Measurements from ENCODE around the gene PPP1R14B.
A peak's percentile ranks its signal among the peaks of the same experiment; 100 is the strongest.
"Not testable (repeated sequence)": the region's sequence is repeated elsewhere in the genome, so short reads cannot be mapped to it uniquely, and the experiment has no call there.

The PPP1R14B gene

DNA sequence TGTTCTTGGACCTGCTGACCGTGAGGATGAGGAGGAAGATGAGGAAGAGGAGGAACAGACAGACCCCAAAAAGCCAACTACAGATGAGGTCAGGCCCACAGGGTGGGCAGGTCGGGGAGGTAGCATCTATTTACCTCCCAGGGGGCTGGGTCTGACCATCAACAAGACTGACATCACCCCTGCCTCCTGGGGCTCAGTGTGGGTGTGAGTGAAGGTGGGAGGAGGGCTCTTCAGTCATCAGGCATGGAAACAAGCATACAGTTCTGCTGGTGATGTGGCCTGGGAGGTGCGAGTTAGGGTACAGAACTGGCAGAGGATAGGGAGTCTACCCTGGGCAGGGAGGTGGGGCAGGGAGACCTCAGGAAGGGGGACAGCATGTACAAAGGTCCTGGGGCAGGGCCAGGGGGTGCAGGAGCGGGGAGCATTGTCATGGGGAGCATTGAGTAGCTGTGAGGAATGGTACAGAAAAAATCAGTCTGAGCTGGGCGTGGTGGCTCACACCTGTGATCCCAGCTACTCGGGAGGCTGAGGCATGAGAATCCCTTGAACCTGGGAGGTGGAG, 13.5 kb upstream of the PPP1R14B start:
- DNase-seq: no peak

DNA sequence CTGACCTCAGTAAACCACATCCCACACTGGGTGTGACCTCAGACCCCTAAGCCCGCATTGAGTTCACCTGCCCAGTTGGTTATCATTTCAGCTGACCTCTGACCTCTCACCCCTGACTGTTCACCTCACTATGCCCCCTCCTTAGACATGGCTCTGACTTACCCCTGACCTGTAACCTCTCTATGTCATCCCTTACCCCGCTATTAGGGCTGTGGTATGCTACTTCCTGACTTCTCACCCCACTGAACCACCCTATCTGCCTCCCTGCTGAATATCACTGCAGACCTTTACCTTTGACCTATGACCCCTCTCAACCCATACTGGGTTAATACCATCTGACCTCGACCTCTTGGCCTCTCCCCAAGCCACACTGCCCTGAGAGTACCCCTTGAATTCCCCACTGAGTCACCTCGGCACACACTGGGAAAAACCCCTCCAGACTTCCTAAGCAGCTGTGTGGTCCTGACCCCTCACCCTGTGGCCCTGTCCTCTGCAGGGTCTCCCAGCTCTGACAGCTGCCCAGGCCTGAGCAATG, 12.9 kb upstream of the PPP1R14B start:
- DNase-seq: no peak

DNA sequence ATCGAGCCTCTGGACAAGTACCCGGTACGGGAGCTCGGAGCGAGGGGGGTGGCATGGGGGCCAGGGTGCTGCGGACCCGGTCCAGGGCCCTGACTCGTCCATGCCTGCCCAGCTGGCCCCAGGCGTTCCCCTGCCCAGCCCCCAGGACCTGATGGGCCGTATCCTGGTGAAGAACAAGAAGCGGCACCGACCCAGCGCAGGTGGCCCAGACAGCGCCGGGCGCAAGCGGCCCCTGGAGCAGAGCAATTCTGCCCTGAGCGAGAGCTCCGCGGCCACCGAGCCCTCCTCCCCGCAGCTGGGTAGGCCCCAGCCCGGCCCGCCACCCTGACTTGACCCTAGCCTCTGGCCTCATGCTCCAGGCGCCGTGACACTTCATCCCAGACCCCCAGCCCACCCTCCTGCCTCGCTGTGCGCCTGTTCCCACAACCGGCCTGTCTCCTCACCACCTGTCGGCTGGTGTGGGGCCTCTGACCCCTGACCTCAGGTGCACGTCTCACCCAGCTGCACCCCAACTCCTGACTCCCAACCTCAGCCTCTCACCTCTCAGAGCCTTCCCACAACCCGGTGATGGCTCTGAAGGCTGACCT, 12.3 kb upstream of the PPP1R14B start:
- no peak for DNase-seq

DNA sequence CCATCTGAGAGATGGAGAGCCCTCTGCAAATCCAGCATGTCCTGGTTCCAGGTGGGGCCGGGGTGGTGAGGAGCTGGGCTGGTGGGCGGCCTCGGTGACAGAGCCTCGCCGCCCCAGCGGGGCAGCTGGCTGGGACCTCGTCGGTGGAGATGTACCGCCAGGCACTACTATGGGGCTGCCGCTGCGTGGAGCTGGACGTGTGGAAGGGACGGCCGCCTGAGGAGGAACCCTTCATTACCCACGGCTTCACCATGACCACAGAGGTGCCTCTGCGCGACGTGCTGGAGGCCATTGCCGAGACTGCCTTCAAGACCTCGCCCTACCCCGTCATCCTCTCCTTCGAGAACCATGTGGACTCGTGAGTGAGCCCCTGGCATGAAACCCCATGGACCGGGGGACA, 11.6 kb upstream of the PPP1R14B start:
- DNase-seq: no peak

DNA sequence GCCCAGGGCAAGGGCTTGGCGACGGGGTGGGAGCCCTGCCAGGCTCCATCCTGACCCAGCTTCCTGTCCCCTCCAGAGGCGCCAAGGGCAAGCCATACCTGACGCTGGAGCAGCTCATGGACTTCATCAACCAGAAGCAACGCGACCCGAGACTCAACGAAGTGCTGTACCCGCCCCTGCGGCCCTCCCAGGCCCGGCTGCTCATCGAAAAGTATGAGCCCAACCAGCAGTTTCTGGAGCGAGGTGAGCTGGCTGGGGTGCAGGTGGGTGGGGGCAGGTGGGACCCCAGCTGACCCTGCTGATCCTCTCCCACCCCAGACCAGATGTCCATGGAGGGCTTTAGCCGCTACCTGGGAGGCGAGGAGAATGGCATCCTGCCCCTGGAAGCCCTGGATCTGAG, 9.6 kb upstream of the PPP1R14B start:
- DNase-seq: no peak

DNA sequence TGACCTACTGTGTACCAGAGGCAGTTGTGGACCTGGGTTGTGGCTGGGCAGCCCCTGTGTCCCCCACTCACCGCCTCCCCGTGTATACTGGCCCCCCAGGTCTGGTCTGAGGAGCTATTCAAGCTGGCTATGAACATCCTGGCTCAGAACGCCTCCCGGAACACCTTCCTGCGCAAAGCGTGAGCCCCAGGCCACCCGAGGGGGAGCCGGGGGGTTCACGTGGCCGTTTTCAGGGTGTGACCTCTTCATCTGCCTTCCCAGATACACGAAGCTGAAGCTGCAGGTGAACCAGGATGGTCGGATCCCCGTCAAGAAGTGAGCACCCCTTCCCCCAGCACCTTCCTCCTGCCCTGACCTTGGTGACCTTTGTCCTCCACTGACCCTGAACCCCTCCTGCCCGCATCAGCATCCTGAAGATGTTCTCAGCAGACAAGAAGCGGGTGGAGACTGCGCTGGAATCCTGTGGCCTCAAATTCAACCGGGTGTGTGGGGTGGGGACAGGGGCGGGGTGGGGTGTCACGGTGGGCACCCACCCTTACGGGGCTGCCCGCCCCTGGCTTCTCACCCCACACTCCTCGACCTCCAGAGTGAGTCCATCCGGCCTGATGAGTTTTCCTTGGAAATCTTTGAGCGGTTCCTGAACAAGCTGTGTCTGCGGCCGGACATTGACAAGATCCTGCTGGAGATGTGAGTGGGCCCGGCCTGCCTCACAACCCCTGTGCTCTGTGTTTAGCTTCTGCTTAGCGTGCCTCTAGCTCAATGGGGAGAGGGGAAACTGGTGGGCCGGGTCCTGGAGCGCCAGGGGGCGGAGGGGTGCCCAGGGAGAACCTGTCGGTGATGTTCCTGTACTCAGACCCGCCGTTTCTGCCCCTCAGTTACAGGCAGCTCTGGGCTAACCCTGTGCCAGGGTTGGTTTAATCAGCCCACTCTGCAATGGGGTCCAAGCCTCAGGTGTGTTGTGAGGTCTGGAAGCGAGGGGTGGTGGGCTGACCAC, 8.7 kb upstream of the PPP1R14B start:
- no peak for DNase-seq

DNA sequence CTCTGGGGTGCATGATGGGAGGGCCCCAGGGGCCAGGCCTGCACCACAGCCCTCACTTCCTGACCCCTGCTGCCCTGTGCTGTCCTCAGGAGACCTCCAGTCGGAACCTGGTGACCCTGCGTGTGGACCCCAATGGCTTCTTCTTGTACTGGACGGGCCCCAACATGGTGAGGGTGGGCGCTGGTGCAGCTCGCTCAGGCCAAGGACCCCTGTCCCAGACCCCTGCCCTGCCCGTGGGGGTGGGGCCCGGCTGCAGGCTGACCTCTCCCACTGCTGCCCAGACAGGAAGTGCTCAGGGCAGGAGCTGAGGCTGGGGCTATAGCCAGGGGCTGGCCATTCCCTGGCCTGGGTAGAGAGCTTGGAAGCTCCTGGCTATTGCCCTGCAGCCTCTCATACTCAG, 7.6 kb upstream of the PPP1R14B start:
- DNase-seq: no peak

DNA sequence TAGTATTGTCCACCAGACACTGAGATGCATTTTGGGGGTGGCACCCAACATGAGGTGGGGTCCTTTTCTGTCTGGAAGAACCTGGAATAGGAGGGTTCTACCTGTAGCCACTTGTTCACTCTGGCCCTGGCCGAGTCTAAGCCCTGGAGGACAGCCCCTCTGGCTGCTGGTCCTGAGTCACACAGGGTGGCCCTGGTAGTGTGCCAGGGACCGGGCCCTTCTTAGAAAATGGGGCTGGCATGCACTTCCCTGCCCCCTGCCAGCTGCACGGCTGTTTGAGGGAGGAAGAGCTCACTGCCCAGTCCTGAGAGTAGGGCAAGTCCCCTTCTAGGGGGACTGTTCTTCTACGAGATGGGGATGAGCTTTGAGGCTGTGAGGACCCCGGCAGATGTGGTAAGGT, 6.7 kb upstream of the PPP1R14B start:
- no peak for DNase-seq

DNA sequence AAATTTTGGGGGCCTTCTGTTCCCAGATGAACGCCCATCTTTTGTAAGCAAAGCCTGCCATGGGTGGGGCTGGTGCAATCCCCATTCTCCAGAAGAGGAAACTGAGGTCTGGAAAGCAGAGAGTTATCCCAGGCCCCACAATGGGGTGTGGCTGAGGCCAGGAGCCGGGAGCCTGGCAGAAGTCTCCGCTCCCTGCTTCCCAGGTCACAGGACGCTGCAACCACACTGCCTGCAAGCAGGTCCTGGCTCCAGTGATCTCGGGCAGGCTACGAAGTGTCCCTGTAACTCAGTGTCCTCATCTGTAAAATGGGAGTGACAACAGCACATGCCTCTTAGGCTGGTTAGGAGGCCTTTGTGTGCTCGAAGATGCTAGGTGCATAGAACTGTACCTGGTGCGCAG, 6.3 kb upstream of the PPP1R14B start:
- DNase-seq: no peak

DNA sequence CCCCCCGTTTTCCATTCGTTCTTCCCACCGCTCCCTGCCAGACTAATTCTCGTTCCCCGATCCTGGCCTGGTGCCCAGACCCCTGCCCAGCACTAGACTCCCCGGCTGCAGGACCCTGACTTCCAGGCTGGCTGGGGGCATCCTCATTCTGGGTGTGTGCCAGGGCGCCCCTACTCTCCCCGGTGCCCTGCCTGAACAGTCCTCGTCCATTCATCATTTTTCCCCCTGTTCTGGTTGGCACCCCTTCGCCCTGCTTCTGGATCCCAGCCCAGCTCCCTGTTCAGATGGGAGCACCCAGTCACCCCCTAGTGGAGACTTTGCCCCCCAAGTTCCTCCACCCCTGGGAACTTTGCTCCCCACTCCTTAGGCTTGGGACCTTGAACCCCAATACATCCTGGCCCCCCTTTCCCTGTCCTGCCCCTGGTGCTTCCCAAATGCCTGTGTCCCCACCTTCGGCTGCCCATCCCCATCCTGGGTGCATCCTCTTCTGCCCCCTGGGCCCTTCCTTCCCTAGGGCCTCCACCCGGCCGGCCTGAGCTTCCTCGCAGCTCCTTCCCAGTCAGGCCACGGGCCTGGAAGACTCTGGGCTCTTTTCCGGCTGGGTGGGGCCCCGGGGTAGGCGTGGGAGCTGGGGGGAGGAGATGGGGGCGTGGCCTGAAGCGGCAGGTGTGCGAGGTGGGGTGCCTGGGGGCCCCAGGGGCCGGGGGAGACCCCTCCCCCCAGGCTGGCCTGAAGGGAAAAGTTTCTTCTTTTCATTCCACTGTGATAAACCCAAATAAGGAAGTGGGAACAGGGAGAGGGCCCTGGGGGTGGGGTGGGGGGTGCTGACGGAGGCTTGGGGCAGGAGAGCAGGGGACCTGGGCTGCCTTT, 5.5 kb upstream of the PPP1R14B start:
- DNase-seq: peak in 1 of 2 experiments; percentile 44

DNA sequence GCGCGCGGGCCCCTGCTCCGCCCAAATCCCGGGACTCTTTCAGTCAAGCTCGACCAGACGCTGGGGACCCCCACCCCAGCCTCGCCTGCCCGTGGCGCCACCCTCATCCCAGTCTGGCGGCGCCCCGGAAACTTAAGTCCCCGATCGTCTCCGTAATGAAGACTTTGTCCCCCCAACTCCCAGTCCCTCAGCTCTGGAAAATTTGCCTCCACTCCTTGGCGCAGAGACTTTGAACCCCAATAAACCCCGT, 4.9 kb upstream of the PPP1R14B start:
- no peak for DNase-seq

DNA sequence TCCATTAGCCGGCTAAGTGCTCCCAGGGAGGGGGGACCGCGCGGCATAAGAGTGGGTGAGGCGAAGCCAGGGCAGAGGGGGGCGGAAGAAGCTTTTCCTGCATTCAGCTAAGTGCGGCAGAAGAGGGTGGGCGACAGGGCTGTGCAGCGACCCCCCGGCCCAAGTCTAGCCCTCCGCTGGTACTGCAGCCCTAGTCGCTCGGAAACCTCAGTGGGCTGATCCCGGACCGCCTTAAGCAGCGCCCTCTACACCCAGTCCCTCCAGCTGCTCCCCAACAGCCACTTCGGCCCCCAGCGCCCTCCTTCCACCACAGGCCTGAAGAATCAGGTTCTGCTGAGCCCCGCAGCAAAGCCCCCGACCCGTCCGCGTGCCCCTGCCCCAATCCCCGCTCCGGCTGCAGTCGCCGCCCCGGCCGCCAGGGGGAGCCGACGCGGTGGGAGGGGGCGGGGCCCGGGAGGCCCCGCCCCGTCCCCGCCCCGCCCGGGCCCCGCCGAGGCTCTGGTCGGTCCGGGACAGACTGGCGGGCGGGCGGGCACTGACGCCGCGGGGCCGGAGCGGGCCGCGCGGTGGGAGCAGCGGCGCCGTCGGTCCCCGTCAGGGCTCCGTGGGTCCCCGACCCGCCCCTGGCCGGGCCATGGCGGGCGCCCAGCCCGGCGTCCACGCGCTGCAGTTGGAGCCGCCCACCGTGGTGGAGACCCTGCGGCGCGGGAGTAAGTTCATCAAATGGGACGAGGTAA, 4.4 kb upstream of the PPP1R14B start, which contains the start of gene PLCB3:
Gene PLCB3, plus strand, starts transcription at position 515 of the 737 bp plus-strand sequence. Its CDS starts 120 bp downstream, at position 635.
- DNase-seq: peak in 1 of 2 experiments; percentile 35

DNA sequence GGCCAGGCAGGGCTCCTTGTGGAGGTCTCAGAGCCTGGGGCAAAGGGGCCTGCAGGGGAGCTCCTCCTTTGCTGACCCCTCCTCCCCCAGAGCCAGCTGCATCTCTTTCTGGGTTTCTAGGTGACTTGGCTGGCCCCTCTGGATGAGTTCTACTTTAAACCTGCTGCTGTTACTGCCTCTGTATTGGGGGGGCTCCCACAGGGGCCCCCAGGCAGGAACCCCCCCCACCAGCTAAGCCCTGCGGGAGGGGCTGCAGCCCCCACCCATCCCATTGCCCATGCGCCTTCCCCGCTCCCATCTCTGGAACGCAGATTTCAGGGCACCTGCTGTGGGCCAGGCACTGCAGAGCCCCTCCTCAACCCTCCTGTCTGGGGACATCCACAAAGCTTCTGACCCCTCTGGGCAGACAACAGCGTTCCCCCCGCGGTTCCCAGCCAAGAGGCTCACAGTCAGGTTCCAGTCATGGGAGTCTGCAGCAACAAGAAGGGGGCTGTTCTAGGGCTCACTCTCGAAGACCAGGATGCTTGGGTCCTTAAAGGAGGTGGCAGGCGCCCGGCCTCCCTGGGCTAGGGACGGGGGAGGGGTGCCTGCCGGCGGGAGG, 3.8 kb upstream of the PPP1R14B start:
- DNase-seq: no peak

DNA sequence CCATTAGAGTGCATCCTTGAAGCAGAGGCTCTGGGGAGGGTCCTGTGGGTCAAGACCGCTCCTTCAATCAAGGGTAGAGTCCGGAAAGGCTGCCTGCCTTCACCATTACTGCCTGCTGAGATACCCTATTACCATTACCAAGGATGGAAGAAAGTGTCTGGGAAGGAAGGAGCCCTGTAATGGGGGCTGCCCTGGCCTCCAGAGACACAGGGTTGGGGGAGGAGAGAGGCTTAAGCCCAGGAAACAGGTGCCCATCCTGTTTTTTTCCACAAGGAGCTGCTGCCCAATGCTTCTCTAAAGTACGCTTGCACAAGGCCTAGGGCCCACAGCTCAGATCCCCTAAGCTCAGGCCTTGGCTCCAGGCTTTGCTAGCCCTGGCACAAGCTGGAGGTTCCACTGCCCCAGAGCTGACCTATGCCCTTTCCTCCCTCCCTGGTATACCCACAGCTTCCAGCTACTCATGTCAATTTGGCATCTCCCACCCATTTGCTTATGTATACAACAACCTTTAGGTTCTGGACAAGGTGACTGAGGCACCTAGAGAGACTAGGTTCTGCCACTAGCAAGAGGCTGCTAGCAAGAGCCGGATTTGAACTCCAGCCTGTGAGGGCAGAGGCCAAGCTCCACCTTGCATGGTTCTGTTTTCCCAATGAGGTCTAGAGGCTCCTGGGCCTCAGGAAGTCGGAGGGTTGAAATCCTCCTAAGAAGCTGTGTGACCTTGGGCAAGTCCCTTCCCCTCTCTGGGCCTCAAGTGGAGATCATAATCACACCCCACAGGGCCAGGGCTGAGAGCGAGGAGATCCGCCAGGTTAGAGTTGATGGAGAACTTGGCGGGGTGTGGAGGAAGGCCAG, 3.0 kb upstream of the PPP1R14B start:
- DNase-seq: no peak

DNA sequence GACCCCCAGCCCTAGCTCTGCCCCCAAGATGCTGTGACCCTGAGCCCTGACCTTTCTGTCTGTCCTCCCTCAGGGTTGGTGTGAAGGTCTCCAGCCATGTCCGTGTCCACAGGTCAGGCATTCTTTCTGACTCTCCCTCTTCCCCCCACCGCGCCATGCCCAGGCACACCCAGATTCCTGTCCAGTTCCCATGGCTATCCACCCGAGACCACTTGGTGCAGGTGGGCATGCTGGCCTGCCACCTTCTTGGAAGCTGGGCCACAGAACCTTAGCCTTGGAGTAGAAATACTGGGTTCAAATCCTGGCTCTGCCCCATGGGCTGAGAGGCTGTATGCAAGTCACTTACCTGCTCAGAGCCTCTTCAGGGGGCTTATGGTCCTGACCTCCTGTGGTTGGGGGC, 2.3 kb upstream of the PPP1R14B start:
- no peak for DNase-seq

DNA sequence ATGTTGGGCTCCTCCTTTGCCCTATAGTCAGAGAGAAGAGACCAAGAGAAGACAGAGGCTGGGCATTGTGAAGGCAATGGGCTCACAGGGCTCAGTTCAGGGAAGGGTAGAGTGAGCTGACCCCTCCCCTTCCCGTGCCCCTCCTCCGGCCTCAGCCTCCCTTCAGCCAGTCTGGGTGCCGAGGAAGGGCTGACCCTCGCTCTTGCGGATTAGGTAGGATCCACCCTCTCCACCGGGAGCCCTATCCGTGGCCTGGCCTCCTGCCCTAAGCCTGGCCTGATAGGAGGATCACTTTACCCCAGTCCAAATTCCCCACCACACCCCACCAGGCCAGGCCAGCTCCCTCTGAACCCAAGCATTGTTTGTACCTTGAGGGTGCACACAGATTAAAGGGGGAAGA, 1.8 kb upstream of the PPP1R14B start:
- DNase-seq: no peak

DNA sequence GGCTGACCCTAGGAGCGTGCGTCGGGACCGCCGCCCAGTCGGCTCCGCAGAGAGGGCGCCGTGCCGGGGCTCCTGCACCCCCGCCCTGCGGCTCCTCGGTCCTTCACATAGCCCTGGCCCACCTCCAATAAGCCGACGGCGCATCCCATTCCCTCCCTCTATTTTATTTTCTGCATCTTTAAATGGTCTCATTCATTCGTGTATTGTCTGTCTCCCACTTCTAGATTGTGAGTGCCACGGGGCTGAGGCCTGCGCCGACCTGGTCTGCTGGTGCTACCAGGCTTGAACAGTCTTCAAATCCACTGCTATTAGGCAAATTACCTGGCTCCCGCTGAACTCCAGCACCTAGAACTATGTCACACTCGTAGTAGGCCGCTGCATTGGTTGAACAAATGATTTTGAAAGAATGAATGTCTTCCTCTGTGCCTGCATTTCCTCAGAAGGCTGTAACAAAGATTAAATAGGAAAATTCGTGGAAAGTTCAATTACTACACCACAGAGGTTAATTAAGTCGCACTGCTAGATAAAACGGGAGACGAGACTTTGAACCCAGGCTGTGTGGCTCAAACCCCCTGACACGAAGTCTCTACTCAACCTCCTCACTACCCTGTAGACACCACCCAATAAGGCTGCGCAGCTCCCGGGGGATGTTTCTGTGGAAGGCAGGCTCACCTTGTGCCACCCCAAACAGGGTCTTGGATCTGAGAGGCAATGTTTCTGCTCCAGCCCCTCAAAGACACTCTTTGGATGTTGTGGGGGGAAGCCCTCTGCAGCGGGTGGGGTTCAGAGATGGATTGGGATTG, 1.2 kb upstream of the PPP1R14B start:
- no peak for DNase-seq

DNA sequence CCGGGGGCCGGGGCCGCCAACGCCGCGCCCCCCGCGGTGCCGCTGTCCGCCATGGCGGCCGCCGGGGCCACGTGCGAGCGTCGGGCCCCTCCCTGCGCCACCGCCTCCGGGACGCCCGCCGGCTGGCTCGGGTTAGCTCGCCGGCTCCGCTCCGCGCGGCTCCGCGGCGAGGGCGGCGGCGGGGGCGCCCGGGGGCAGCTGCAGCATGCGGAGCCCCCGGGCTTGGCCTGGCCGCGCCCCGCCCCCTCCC, 197 bp downstream of the PPP1R14B start:
- DNase-seq: not testable (repeated sequence)

DNA sequence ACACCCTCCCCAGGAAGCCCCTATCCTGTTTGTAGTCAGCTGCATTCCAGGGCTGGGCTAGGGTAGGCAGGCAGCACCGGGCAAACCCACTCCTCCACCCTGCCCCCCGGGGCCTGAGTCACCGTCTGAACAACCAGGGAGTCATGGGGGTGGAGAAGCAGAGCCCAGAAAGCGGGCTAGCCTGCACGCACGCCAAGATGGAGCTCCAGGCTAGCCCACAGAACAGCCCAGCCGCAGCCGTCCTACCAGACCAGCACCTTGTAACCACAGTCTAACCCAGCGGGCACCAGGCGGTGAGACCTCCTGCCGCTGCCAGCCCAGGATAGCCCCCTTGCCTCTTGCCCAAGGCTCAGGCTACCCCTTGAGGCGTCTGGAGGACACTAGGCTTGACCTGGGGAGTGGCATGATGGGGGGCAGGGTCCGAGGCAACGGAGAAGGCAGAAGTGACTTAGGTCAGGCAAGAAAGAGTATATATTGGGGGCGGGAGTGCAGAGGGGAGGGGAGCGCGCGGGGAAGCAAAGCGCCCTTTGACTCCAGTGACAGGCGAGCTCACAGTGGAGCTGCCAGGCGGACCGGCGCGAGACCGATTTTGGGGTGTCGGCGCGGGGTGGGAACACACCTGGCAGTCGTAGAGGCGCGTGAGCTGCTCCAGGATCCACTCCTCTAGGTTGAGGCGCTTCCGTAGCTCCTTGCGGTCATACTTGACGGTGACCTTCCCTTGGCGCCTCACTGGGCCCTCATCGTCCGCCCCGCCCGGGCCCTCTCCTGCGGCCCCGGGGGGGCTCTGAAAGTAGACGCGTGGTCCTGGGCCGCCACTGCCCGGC, 734 bp downstream of the PPP1R14B start:
- peak; percentile 64 to 76 for DNase-seq
